NCI-H1105 (cell line): Measurements from ENCODE around the gene PLXNB3.
"Not testable (repeated sequence)": the region's sequence is repeated elsewhere in the genome, so short reads cannot be mapped to it uniquely, and the experiment has no call there.

Source experiments
- DNase-seq: peaks from one replicate; lab custom pipeline; 2025; lab: John Stamatoyannopoulos, UW

Gene PLXNB3

GRCh38 chrX:153814591-153815315, 50.7 kb downstream of the PLXNB3 start:
- no peak for DNase-seq

- DNase-seq = no peak
These were observed 53.0 kb downstream of the PLXNB3 start for GRCh38 chrX:153816831-153817690.

- DNase-seq = not testable (repeated sequence)
These were observed 54.0 kb downstream of the PLXNB3 start for GRCh38 chrX:153818064-153818463.

GRCh38 chrX:153818571-153819383, 54.7 kb downstream of the PLXNB3 start:
- DNase-seq = peak; percentile 71

GRCh38 chrX:153819384-153820040, 55.5 kb downstream of the PLXNB3 start:
- no peak for DNase-seq

- peak; percentile 46 for DNase-seq
These were observed 56.6 kb downstream of the PLXNB3 start for GRCh38 chrX:153820601-153821000.

- DNase-seq = no peak
These were observed 57.0 kb downstream of the PLXNB3 start for GRCh38 chrX:153821066-153821465.

- no peak for DNase-seq
These were observed 60.3 kb downstream of the PLXNB3 start for GRCh38 chrX:153824348-153824747.

GRCh38 chrX:153825042-153825441, 61.0 kb downstream of the PLXNB3 start:
- DNase-seq = no peak
